UCSD-AML1 (cell line): ENCODE measurements around the gene SARNP.

Experiments
- DNase-seq: peaks from one replicate; lab custom pipeline; 2025; ENCODE audit not compliant: unreplicated experiment; lab: John Stamatoyannopoulos, UW

SARNP gene

GRCh38 chr12:55711786-55712553 lies 105.6 kb downstream of the SARNP start:
- no peak for DNase-seq

DNA sequence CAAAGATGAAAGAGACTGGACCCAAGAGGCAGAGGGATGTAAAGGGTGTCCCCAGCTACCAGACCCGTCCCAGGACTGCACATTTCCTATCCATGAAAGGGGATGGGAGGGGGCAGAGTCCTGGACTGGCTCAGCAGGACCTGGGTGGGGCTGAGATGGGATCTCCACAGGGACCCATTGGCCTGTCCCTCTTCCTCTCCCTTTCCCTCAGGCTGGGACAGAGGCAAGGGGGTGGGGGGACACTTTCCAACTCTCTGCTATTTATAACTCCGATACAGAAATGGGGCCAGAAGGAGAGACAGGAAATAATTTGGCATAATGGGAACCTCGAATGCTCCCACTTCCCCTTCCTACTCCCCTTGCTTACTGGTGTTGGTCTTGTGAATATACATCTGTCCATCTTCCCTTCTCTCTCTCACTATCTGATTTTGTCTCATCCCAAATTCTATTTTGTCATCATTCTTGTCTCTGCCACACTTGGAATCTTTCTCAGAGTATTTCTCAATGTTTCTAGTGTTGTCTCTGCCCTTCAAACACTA lies 108.8 kb downstream of the SARNP start:
- no peak for DNase-seq

DNA sequence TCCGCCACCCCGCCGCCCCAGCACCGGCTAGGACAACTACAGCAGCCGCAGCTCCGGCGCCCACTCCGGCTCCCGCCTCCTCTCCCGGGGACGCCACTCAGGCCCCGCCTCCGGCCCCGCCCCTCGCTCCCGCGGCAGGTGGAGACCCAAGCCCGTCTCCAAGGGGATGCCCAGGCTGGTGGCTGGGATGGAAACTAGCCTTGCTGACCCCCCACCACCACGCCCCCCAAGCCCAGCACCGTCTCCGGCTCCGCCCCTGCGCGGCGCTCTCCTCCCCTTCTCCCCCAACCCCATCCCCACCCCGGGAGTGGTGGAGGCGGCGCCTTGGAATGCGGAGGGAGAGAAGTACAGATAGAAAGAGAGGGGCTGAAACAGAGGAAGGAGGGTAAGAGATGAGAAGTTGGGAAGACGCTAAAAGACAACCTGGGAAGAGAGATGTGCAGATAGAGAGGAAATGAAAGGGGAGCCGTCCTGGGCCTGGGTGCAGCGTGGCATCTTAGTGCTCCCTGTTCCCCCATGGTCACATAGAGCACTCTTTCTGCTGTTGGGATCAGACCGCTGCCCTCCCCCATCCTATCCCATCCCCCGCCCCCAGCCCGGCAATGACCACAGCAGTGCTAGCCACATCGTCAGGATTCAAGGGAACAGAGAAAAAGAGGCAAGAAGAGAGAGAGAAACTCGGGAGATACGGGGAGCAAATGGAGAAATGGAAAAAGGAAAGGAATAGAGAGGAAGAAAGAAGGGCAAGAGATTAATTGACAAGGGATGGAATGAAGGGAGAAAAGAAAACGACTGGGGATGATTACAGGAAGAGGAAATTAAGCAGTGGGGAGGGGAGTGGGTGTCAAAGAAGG lies 109.5 kb downstream of the SARNP start, which contains the start of gene ITGA7:
Gene ITGA7, minus strand, starts transcription at position 64 of the 854 bp plus-strand sequence. CDS start 222 bp downstream, outside the sequence.
- DNase-seq, result no peak
